ENCODE results near the gene HCN1.
"Not testable (repeated sequence)": the region's sequence is repeated elsewhere in the genome, so short reads cannot be mapped to it uniquely, and the experiment has no call there.

The HCN1 gene

GRCh38 chr5:45411971-45412612 is 284.1 kb downstream of the HCN1 start:
- no peak for DNase-seq

- no peak for DNase-seq
Observed at GRCh38 chr5:45410304-45410995, 285.7 kb downstream of the HCN1 start.

GRCh38 chr5:45408067-45408466 is 288.1 kb downstream of the HCN1 start:
- no peak for DNase-seq

- DNase-seq = no peak
Observed at GRCh38 chr5:45402804-45403455, 293.2 kb downstream of the HCN1 start.

GRCh38 chr5:45399041-45399440 is 297.1 kb downstream of the HCN1 start:
- DNase-seq = no peak

GRCh38 chr5:45385321-45386058 is 310.7 kb downstream of the HCN1 start:
- DNase-seq = no peak

GRCh38 chr5:45383985-45384384 is 312.2 kb downstream of the HCN1 start:
- no peak for DNase-seq

- no peak for DNase-seq
Observed at GRCh38 chr5:45382583-45382982, 313.6 kb downstream of the HCN1 start.

GRCh38 chr5:45376417-45376816 is 319.8 kb downstream of the HCN1 start:
- no peak for DNase-seq

- DNase-seq = no peak
Observed at GRCh38 chr5:45372629-45373028, 323.6 kb downstream of the HCN1 start.

- not testable (repeated sequence) for DNase-seq
Observed at GRCh38 chr5:45371423-45371822, 324.8 kb downstream of the HCN1 start.

- DNase-seq = no peak
Observed at GRCh38 chr5:45355189-45355992, 340.8 kb downstream of the HCN1 start.

- no peak for DNase-seq
Observed at GRCh38 chr5:45336464-45336863, 359.7 kb downstream of the HCN1 start.

- no peak for DNase-seq
Observed at GRCh38 chr5:45335978-45336377, 360.2 kb downstream of the HCN1 start.

- no peak for DNase-seq
Observed at GRCh38 chr5:45335346-45335745, 360.8 kb downstream of the HCN1 start.

GRCh38 chr5:45334939-45335338 is 361.2 kb downstream of the HCN1 start:
- no peak for DNase-seq

- DNase-seq = not testable (repeated sequence)
Observed at GRCh38 chr5:45312627-45313026, 383.6 kb downstream of the HCN1 start.

GRCh38 chr5:45295231-45295630 is 400.9 kb downstream of the HCN1 start:
- no peak for DNase-seq

GRCh38 chr5:45288746-45289145 is 407.4 kb downstream of the HCN1 start:
- no peak for DNase-seq

GRCh38 chr5:45284436-45284835 is 411.7 kb downstream of the HCN1 start:
- no peak for DNase-seq

- no peak for DNase-seq
Observed at GRCh38 chr5:45281081-45281480, 415.1 kb downstream of the HCN1 start.

- no peak for DNase-seq
Observed at GRCh38 chr5:45279109-45279508, 417.1 kb downstream of the HCN1 start.

- peak; percentile 1 for DNase-seq
Observed at GRCh38 chr5:45277860-45278259, 418.3 kb downstream of the HCN1 start.
